Activated CD8-positive, alpha-beta memory T cell treated with anti-CD3 and anti-CD28 coated beads for 4 hours (primary cell): ENCODE measurements around the gene ZDHHC21.

Experiments
- DNase-seq, 2 donors: peaks; one replicate each; pipeline ENCODE4 v3.0.0-alpha.2; 2020; ENCODE audit warnings: low read depth in 2 of 2

Gene ZDHHC21

DNA sequence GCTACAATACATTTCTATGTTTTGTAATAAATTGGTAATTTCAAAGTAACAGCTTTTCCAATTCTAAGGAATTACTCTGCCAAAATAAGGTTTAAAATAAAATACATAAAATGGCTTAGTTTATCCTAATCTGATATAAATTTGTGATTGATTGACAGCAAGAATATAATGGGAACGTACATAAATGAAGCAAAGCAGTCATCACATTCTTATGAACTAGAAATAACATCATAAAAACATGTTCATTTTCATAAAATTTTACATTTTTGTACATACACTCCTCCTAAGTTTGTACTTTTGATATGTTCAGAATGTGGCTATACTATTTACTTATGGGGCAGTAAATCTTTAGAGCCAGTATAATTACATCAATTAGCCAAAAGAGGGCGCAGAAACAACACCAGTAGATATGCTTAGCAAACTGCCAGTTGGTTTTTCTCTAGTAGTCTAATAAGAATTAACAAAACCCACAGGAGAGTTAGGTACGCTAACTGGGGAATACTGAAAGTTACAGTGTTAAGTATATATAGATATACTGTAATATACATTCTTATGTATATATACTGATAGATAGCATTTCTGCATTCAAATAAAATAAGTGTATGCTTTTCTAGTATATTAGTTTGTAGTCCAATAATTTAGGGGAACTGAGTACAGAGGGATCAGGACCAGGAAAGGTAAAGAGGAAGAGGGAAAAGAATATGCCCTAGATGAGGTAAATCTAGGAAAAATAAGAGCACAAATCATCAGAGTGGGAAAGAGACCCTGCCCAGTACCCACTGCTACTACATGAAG lies 76.8 kb downstream of the ZDHHC21 start:
- DNase-seq, result no peak

DNA sequence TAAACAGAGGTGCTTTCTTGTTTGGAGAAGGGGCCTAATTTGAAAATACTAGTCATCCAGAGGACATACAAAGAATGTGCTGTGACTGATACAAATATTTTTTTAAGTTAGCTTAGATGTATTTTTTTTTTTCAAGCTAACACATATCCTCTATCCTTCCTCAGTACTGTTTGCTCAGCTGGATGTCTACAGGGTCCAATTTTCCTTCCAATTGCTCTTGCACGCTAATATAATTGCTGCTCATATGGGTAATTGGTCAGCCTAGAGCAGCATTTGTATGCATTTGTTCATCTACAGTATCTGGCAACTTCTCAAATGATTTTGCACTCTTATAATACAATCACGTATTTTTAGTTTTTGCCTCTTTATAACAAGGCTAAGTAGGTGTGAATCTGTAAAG lies 84.7 kb downstream of the ZDHHC21 start:
- DNase-seq, result no peak

DNA sequence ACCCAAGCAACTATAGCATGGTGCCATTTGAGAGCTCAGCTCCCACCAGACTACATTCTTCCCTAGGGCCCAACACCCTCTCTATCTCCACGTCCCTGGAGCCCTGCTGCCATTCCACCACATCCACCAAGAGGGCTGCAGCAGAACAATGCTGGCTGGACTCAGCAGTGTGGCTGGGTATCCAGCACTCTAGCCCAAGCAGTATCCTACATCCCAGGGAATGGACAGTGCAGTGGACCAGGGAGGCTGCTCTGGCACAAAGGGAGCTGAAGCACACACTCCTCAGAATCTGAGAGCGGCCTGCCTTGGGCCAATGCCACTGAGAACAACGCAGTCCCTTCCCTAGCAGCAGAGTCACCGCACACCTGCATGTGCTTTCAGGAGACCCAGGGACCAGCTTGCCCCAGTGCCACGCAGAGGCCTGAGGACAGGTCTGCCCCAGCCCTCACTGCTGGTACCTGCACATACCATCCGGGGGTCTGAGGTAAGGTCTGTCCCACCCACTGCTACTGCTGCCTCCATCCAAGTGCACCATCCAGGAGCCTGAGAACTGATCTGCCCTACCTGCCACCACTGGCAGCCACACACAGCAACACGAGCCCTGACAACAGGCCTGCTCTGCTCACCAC lies 95.9 kb downstream of the ZDHHC21 start:
- no peak for DNase-seq

DNA sequence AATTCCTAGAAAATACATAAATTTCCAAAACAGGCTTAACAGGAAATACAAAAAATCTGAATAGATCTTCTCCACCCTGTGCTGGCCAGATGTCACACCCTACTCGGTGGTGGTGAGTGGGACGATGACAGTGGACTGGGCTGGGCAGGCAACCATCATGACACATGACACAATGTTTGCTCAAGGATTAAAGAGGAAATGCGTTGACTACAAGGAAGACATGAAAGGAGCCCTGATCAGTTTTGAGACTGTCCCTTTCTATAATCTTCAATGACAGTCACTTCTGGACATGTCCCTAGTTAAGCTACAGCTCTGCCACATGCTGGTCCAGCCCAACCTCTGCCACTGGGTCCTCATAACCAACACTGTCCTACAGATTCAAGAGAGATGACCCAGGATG lies 99.8 kb downstream of the ZDHHC21 start:
- no peak for DNase-seq

DNA sequence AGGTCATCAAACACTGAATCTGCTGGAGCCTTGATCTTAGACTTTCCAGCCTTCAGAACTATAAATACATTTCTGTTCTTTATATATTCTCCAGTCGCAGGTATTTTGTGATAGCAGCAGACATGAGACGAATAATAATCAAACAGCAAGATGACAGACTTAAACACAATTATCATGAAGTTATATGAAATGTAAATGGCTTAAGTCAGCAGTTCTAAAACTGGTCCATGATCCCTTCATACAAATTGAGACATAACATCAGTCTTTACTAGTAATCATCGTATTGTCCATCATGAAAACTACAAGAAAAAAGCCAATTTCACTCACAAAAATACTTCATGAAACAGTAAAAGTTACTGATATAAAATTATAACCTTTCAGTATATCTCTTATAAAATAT lies 101.8 kb downstream of the ZDHHC21 start:
- no peak for DNase-seq

DNA sequence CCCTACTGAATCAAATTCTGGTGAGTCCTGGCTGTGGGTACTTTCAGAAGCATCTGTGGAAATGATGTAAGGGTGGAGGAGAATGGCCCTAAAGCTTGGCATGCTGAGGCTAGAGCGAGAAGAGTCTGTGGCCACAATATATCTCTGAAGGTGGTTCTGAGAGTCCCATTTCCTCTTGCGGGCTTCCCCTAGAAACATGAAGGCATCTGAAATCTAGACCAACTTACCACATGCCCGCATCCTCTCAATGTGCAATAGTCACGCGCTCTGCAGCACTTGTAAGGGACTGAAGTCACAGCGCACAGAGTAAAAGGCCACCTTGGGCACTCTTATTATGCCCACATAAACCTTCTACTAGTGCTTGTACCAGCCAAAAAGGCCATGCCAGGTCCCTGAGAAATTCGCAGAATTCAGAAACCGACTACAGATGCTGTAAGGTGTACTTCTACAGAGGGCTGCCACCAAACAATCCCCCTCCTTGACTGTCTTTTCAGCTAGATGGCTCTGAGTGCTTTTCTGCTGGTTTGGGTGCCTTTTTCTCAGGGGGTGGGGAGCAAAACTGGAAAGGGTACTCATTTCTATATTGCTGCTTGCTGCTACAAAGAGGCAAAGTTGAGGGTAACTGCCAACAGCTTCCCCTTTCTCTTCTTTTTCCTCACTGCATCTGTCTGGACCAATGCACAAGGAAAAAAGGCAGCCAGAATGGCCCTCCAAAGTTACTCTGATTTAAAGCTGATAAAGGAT lies 107.3 kb downstream of the ZDHHC21 start:
- no peak for DNase-seq

DNA sequence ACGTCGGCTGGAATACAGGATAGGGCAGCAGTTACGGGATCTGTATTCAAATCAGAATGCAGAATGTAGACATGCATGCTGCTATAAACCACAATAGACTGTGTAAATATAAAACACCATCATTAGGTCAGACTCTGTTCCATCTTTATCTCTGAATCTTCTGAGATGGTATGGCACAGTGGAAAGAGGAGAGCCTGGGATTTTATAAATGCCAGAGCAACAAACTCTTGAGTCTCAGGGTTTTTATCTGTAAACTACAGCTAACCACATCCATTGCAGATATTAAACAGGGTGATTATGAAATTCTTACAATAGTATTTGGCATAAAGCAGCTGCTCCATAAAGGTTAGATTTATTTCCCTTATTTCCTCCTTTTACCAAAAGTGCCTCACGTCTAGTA lies 108.7 kb downstream of the ZDHHC21 start:
- DNase-seq, result no peak

DNA sequence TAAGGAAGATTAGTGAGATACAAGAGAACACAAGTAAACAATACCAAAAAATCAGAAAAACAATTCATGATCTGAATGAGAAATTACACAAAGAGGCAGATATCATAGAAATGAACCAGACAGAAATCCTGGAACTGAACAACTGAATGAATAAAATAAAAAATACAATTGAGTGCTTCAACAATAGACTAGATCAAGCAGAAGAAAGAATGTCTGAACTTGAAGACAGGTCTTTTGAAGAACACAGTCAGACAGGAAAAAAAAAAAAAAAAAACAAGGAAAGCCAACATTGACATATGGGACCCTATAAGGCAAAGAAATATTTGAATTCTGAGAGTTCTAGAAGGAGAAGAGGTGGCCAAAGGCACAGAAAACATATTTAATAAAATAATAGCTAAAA lies 115.2 kb downstream of the ZDHHC21 start:
- DNase-seq, result no peak

DNA sequence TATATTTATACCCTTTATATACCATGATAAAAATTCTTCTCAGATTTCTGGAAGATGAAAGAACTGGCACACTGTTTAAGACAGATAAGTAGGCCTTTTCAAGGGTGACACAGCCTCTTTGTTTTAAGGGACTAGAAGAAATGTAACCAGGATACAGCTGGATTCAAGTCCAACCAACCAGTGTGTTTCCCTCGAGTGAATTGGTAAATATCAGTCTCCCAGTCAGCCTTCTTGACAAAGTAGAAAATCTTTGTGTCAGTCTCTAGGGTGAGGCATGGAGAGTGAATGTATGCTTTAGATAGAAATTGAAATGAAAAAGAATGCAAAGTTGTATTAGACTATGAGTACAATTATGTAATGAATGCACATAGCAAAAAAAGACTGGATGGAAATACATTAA lies 119.1 kb downstream of the ZDHHC21 start:
- DNase-seq, result no peak

DNA sequence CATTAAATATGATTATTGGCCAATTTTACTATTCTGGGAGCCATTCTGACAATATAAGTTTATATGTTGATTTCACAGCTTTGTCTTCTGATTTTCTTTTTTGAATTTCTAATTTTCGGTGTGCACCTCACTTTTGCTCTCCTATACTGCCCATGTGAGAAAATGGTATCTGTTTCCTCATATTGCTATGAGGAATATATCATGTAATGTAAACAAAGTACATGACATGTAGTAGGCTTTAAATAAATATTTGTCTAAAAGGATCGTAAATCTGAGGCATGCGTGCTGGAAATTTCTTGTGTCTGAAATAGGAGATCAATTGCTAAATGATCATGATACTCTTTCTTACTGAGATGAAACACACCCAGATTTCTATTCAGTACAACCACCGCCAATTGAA lies 119.9 kb downstream of the ZDHHC21 start:
- no peak for DNase-seq

GRCh38 chr9:14565352-14566016 lies 127.7 kb downstream of the ZDHHC21 start:
- DNase-seq, result no peak

DNA sequence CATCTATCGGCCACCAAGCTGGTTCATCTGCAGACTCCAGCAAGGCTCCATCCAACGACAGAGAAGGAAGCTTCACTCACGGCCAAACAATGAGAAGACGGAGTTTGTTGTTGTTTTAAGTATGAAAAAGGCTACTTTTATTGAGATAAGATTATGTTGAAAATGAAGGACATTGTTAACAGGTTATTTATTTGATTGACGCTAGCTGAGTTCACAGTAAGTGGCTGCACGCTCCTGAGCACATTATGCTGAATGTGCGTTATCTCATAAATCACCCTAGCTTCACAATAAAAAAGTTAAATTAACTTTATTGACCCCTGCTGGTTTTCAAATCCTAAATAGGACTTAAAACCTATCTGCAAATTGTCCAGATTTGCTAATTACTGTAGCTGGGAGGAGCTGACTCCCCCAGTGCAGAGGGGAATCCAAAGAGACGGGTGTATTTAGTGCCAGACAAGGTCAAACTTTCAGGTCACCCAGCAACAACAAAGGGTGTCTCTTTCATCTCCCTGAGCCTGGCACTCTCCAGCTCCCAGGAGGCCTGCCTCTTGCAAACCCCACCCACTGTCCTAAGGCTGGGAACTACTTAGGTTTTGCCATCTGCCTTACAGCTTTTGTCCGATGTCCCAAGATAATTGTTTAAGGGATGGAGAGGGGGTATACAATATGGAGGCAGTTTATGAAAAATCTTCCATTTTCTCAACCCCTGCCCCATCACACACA lies 129.2 kb downstream of the ZDHHC21 start:
- no peak for DNase-seq

DNA sequence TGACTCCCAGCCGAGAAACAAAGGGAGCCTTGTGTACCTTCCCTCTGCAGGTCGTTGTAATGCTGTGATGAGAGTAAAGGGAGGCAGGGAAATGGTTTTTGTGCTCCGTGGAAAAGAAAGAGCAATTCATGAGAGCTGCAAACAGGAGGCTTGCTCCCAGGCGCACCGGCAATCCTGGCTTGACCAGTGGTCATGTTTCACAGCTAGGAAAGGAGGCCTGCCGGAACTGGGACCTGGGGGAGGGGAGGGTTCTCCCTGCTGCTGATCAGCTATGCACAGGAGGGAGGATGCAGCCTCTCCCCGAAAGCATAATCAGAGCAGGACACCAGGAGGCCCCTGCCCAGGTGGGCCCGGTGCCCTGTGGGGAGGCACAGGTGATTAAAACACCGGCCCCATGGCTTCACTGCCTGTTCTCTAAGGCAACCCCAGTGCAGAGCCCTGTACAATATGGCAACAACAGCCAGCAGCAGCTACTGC lies 131.3 kb downstream of the ZDHHC21 start:
- no peak for DNase-seq
